Small intestine (tissue), 4 donors: ENCODE data around the gene MOCOS. TPM values are rescaled to one million over a fixed set of nuclear protein-coding genes. Genes with fewer than 3 reads are reported as not detected.

Experiments
- polyA plus RNA-seq, 4 donors: library from polyadenylated mRNA; stranded (reverse) in 3 of 4; unstranded in 1 of 4; fragments of 200-250 nt in 3 of 4; fragments of 120-200 nt in 1 of 4; gene quantifications; one replicate each; pipeline versions ENCODE4 v1.2.1 to v1.2.3, GENCODE V29; 2013
- donor health status: healthy with polysubstance abuse.
- donor health status: Bipolar disorder and iron deficiency.
- donor health status: healthy.

Gene MOCOS
- polyA plus RNA-seq, 4 donors: 3.2 to 19.7 (median 16.7) TPM

Other genes with a start within 250 kb of the MOCOS start
- 10 to 100 TPM; 11.1 to 49.8 (median 19.4) TPM for gene RPRD1A, start 119.9 kb upstream of the MOCOS start, polyA plus RNA-seq
- gene SLC39A6, start 58.2 kb upstream of the MOCOS start, polyA plus RNA-seq: 10 to 100 TPM in 1 of 4 donors, 1 to 10 TPM in 2, under 1 TPM in 1; 0.89 to 12.0 (median 5.6) TPM
- gene ELP2, start 57.6 kb upstream of the MOCOS start, polyA plus RNA-seq: 10 to 100 TPM; 30.2 to 93.4 (median 31.7) TPM
- gene FHOD3, start 110.2 kb downstream of the MOCOS start, polyA plus RNA-seq: 1 to 10 TPM in 3 of 4 donors, under 1 TPM in 1; 0.22 to 8.1 (median 1.9) TPM